HG03060 (cell line): ENCODE results near the gene PAQR9.
"Not testable (repeated sequence)": the region's sequence is repeated elsewhere in the genome, so short reads cannot be mapped to it uniquely, and the experiment has no call there.

Source experiments
- ATAC-seq: cut with Tn5 transposase; IDR thresholded peaks from one replicate; pipeline ENCODE4 v1.9.1; 2021; ENCODE audit warnings: low read depth, moderate number of reproducible peaks; ENCODE audit not compliant: unreplicated experiment

Gene PAQR9, protein sequence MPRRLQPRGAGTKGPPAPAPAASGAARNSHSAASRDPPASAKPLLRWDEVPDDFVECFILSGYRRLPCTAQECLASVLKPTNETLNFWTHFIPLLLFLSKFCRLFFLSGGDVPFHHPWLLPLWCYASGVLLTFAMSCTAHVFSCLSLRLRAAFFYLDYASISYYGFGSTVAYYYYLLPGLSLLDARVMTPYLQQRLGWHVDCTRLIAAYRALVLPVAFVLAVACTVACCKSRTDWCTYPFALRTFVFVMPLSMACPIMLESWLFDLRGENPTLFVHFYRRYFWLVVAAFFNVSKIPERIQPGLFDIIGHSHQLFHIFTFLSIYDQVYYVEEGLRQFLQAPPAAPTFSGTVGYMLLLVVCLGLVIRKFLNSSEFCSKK

GRCh38 chr3:142963516-142964448 lies at the start of gene PAQR9:
Gene PAQR9 (minus strand): TSS chr3:142963674. CDS start chr3:142963336, 338 bp downstream.
- ATAC-seq = no peak

DNA sequence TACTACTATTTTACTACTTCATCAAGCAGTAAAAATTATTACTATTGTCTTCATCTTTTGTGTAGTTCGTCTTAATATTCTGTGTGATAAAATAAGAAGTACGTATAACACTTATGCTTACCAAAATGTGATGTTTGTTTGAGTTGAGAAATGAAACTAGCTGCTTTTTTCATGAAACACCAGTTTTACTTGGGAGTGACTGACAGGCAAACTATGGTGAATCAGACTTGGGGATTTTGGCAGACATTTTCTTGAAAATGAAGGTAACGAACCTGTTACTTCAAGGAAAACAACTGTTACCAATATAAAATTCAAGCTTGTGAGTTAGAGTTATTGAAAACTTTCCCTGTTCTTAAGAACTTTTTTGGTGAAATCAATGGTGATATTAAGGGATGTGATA lies 48.2 kb upstream of the PAQR9 start:
- ATAC-seq = no peak

GRCh38 chr3:143010024-143010423 lies 46.5 kb upstream of the PAQR9 start:
- no peak for ATAC-seq

GRCh38 chr3:143004823-143005222 lies 41.3 kb upstream of the PAQR9 start:
- no peak for ATAC-seq

- no peak for ATAC-seq
Observed at GRCh38 chr3:143002727-143003126, 39.3 kb upstream of the PAQR9 start.

- peak; percentile 18 for ATAC-seq
Observed at GRCh38 chr3:143002083-143002712, 38.7 kb upstream of the PAQR9 start.

GRCh38 chr3:143001369-143002082 lies 38.1 kb upstream of the PAQR9 start, which contains the start of gene U2SURP:
Gene U2SURP (plus strand): TSS chr3:143001570. CDS start chr3:143001629, 59 bp downstream.
- peak; percentile 71 for ATAC-seq

DNA sequence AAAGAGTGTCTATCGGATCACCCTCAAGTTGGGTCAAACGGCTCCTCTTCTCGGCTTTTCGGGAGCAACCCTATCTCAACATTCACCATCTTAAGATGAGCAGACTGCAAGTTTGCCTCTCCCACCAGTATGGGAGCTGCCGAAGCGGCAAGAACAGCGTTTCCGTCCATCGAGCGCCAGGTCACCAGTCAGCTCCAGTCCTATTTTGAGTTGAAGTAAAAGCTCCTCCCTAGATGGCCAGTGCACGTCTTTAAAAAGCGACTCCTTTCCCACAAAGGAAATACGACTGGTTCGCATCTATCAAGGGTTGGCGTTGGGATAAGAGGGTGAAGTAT lies 37.5 kb upstream of the PAQR9 start:
- ATAC-seq = peak; percentile 42

GRCh38 chr3:143000528-143000927 lies 37.1 kb upstream of the PAQR9 start:
- ATAC-seq = no peak

DNA sequence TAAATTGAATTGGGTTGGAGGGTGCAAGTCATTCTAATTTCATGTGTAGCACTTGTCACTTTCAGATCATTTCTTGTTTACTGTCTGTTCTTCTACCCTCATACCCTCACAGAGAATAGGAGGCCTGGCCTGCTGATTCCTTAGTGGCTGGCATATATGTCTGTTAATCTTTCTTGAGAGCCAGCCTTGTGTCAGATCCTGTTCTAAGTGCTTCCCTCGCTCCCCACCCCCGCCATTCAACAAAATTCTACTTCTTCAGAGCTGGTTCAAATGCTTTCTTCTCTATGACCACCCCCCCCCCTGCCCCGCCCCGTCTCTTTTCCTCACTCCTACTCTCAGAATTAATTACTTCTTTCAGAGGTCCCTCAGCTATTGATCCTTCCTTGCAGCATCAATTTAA lies 36.4 kb upstream of the PAQR9 start:
- ATAC-seq = no peak

DNA sequence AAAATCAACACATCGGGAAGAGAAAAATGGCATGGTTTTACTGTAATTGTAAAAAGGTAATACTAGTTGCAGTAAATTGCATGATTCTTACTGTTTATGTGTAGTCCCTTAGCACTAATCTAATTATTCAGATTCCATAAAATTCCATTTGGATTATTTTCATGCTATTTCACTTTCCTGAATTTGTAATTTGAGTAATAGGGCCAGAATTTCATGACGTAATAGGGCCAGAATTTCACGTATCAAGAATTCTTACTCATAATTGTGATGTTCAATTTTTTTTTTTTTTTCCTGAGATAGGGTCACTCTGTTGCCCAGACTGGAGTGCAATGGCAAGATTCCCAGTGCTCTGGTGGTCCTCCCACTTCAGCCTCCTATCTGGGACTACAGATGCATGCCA lies 35.0 kb upstream of the PAQR9 start:
- no peak for ATAC-seq

GRCh38 chr3:142997330-142997729 lies 33.9 kb upstream of the PAQR9 start:
- ATAC-seq = no peak

- peak; percentile 69 for ATAC-seq
Observed at GRCh38 chr3:142993958-142994442, 30.5 kb upstream of the PAQR9 start.

- ATAC-seq = no peak
Observed at GRCh38 chr3:142992323-142992722, 28.8 kb upstream of the PAQR9 start.

DNA sequence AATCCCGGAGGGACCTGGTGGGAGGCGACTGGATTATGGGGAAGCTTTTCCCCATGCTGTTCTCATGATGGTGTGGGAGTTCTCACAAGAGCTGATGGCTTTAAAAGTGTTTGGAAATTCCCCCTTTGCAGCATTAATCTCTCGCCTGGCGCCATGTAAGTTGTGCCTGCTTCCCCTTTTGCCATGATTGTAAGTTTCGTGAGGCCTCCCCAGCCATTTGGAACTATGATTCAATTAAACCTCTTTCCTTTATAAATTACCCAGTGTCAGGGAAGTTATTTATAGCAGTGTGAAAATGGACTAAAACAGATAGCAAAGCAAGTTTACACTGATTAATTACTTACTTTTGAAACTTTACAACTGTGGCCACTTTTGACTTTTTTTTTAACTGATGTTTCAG lies 27.2 kb upstream of the PAQR9 start:
- ATAC-seq = no peak

DNA sequence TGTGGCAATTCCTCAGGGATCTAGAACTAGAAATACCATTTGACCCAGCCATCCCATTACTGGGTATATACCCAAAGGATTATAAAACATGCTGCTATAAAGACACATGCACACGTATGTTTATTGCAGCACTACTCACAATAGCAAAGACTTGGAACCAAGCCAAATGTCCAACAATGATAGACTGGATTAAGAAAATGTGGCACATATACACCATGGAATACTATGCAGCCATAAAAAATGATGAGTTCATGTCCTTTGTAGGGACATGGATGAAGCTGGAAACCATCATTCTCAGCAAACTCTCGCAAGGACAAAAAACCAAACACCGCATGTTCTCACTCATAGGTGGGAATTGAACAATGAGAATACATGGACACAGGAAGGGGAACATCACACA lies 25.4 kb upstream of the PAQR9 start:
- ATAC-seq = not testable (repeated sequence)

DNA sequence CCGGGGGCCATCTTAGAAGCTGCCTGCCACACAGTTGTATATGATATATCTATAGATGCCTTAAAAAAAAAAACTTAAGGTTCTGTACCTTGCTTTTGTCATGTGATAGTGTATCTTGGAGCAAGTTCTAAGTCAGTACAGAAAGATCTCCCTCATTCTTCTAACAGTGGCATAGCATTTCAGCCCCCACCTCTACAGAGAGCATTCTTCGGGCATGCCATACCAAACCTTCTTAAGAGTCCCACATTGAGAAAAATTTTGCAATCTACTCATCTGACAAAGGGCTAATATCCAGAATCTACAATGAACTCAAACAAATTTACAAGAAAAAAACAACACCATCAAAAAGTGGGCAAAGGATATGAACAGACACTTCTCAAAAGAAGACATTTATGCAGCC lies 24.7 kb upstream of the PAQR9 start:
- ATAC-seq = not testable (repeated sequence)

GRCh38 chr3:142987707-142988106 lies 24.2 kb upstream of the PAQR9 start:
- no peak for ATAC-seq

DNA sequence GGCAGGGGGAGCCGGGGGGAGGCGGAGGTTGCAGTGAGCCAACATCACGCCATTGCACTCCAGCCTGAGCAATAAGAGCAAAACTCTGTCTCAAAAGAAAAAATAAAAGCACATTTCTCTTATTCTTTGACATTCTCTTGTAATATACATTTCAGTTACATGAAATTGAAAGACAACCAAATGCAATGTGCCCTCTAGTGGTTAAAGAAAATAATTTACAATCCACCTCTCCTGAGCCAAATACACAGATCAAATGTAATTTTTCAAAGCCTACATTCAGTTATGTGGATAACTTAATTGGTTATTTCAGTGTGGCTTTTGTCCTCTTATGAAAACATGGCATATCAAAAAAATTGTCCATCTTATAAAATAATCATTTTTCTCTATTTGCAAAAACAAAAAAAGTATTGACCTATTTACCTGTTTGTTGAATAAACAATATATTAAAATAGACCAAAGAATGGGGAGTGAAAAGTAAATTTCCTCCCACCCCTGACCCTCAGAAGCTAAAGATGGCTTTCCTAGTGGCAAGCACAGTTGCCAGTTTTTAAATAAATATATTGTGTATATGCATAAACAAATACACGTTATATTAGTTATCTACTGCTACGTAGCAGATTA lies 23.7 kb upstream of the PAQR9 start:
- no peak for ATAC-seq

- no peak for ATAC-seq
Observed at GRCh38 chr3:142984255-142984654, 20.8 kb upstream of the PAQR9 start.
